H1 (cell line): Measurements from ENCODE around the gene PCIF1. TPM values are rescaled to one million over a fixed set of nuclear protein-coding genes. Genes with fewer than 3 reads are reported as not detected.

Source experiments
- CTCF ChIA-PET: fragments of 300-600 bp; sonication (Branson Sonifier 250); formaldehyde crosslinking; loops from one replicate; lab custom pipeline; 2021; ENCODE audit not compliant: partially characterized antibody; lab: Charles Lee
- POLR2A ChIA-PET: fragments of 300-600 bp; sonication (Branson Sonifier 250); formaldehyde crosslinking; loops from one replicate; lab custom pipeline; 2021; ENCODE audit warnings: inconsistent platforms; ENCODE audit not compliant: partially characterized antibody; lab: Charles Lee
- DNase-seq, 2 experiments: peaks; one replicate each; pipeline versions ENCODE4 v3.0.0 to v3.0.0-alpha.2; 2010 to 2022; ENCODE audit warnings: low spot score in 2 of 2, low read depth in 1 of 2, mixed read lengths in 1 of 2
- FAIRE-seq: peaks from 2 replicates; lab custom pipeline; 2011; peaks lifted over from hg19 to GRCh38; lab: Jason Lieb, UNC
- H2AFZ ChIP-seq: 2 replicates; pipeline ENCODE4 v1.8.1; 2012; ENCODE audit warnings: low read length, inconsistent platforms
- H2AK5ac ChIP-seq: 2 replicates; pipeline ENCODE4 v1.6.1; 2013; ENCODE audit warnings: low read depth, low read length
- H2BK120ac ChIP-seq: replicated peaks from 2 replicates; pipeline ENCODE3; 2013; ENCODE audit warnings: low read depth, low read length, inconsistent platforms
- H2BK12ac ChIP-seq: 2 replicates; pipeline ENCODE4 v1.6.1; 2013; ENCODE audit warnings: low read depth, low read length
- H2BK15ac ChIP-seq: 2 replicates; pipeline ENCODE4 v1.6.1; 2013; ENCODE audit warnings: low read length
- H2BK20ac ChIP-seq: 2 replicates; pipeline ENCODE4 v1.6.1; 2013; ENCODE audit warnings: low read length
- H2BK5ac ChIP-seq: 2 replicates; pipeline ENCODE4 v1.6.1; 2013; ENCODE audit warnings: low read depth, low read length
- H3K14ac ChIP-seq: 2 replicates; pipeline ENCODE4 v1.6.1; 2013; ENCODE audit warnings: inconsistent platforms; ENCODE audit not compliant: insufficient read length
- H3K18ac ChIP-seq: 2 replicates; pipeline ENCODE4 v1.6.1; 2013; ENCODE audit warnings: low read length; ENCODE audit errors: extremely low read depth
- H3K23ac ChIP-seq: 2 replicates; pipeline ENCODE4 v1.6.1; 2013; ENCODE audit warnings: inconsistent platforms; ENCODE audit not compliant: insufficient read length
- H3K23me2 ChIP-seq: 2 replicates; pipeline ENCODE4 v1.6.1; 2013; ENCODE audit warnings: low read depth, low read length
- H3K27ac ChIP-seq: 2 replicates; pipeline ENCODE4 v1.6.1; 2011; ENCODE audit warnings: low read depth, low read length, inconsistent platforms
- H3K27me3 ChIP-seq, 4 experiments: replicated peaks in 1 of 4; 1 replicate in 1 of 4; 2 replicates in 3 of 4; pipeline versions ENCODE4 v1.6.1 to v1.8.1; 2011 to 2013; ENCODE audit warnings: low read length in 3 of 4, mild to moderate bottlenecking in 3 of 4, inconsistent platforms in 2 of 4, mixed read lengths in 2 of 4, moderate library complexity in 1 of 4; ENCODE audit not compliant: control insufficient read depth in 3 of 4, insufficient read depth in 3 of 4; ENCODE audit errors: extremely low read depth in 1 of 4
- H3K36me3 ChIP-seq, 4 experiments: 2 replicates each; pipeline versions ENCODE4 v1.6.1 to v1.8.1; 2011 to 2013; ENCODE audit warnings: mild to moderate bottlenecking in 4 of 4, low read length in 3 of 4, moderate library complexity in 2 of 4, control low read depth in 1 of 4, inconsistent platforms in 1 of 4; ENCODE audit not compliant: insufficient read depth in 4 of 4, control insufficient read depth in 2 of 4
- H3K4ac ChIP-seq: replicated peaks from 2 replicates; pipeline ENCODE3; 2013; ENCODE audit warnings: low read length, low read depth, mixed read lengths, inconsistent platforms; ENCODE audit not compliant: insufficient read length
- H3K4me1 ChIP-seq, 4 experiments: replicated peaks in 1 of 4; 1 replicate in 1 of 4; 2 replicates in 3 of 4; pipeline versions ENCODE4 v1.6.1 to v1.8.1; 2011 to 2013; ENCODE audit warnings: low read length in 3 of 4, inconsistent platforms in 2 of 4, mixed read lengths in 1 of 4; ENCODE audit not compliant: insufficient read depth in 4 of 4, control insufficient read depth in 3 of 4
- H3K4me2 ChIP-seq, 2 experiments: 2 replicates each; pipeline versions ENCODE4 v1.6.1 to v1.8.1; 2011 to 2013; ENCODE audit warnings: low read depth in 2 of 2, low read length in 2 of 2, control low read depth in 1 of 2, inconsistent platforms in 1 of 2, mild to moderate bottlenecking in 1 of 2; ENCODE audit not compliant: insufficient read depth in 1 of 2
- H3K4me3 ChIP-seq, 4 experiments: fragments of 200-600, 300-600 bp in 1 of 4; sonication (generic), shearing (Covaris generic), sonication (Bioruptor Twin) in 1 of 4; 2 replicates each; pipeline versions ENCODE4 v1.5.1 to v1.8.1; 2011 to 2016; ENCODE audit warnings: low read length in 4 of 4, low read depth in 3 of 4, control low read depth in 2 of 4, inconsistent platforms in 2 of 4, mild to moderate bottlenecking in 2 of 4, mixed read lengths in 1 of 4, moderate library complexity in 1 of 4; ENCODE audit not compliant: insufficient read depth in 2 of 4; ENCODE audit errors: extremely low read depth in 1 of 4
- H3K56ac ChIP-seq: replicated peaks from 2 replicates; pipeline ENCODE3; 2013; ENCODE audit warnings: low read depth, mild to moderate bottlenecking, mixed read lengths, low read length, inconsistent platforms; ENCODE audit not compliant: insufficient read length
- H3K79me1 ChIP-seq: 2 replicates; pipeline ENCODE4 v1.6.1; 2013; ENCODE audit warnings: low read depth, low read length, control low read depth
- H3K79me2 ChIP-seq, 2 experiments: 2 replicates each; pipeline versions ENCODE4 v1.6.1 to v1.8.1; 2012 to 2013; ENCODE audit warnings: low read length in 2 of 2, mild to moderate bottlenecking in 2 of 2, inconsistent platforms in 1 of 2; ENCODE audit not compliant: insufficient read depth in 2 of 2, control insufficient read depth in 1 of 2
- H3K9ac ChIP-seq, 4 experiments: replicated peaks in 1 of 4; 1 replicate in 1 of 4; 2 replicates in 3 of 4; pipeline versions ENCODE4 v1.6.1 to v1.8.1; 2011 to 2013; ENCODE audit warnings: low read depth in 3 of 4, low read length in 3 of 4, control low read depth in 2 of 4, mild to moderate bottlenecking in 2 of 4, moderate library complexity in 2 of 4, inconsistent platforms in 1 of 4; ENCODE audit errors: extremely low read depth in 1 of 4
- H3K9me3 ChIP-seq, 2 experiments: 2 replicates each; pipeline versions ENCODE4 v1.6.1 to v1.8.1; 2012 to 2013; ENCODE audit warnings: mild to moderate bottlenecking in 2 of 2, moderate library complexity in 2 of 2, control low read depth in 1 of 2, inconsistent platforms in 1 of 2, low read depth in 1 of 2, low read length in 1 of 2, mixed read lengths in 1 of 2; ENCODE audit not compliant: insufficient read depth in 2 of 2
- H4K20me1 ChIP-seq, 2 experiments: replicated peaks in 1 of 2; 2 replicates each; pipeline versions ENCODE3 to v1.8.1; 2011 to 2013; ENCODE audit warnings: inconsistent platforms in 2 of 2, low read length in 2 of 2, mild to moderate bottlenecking in 1 of 2; ENCODE audit not compliant: insufficient read depth in 2 of 2, control insufficient read depth in 1 of 2
- H4K5ac ChIP-seq: 2 replicates; pipeline ENCODE4 v1.6.1; 2013; ENCODE audit warnings: low read length, low read depth, mixed read lengths, inconsistent platforms; ENCODE audit not compliant: insufficient read length
- H4K8ac ChIP-seq: 2 replicates; pipeline ENCODE4 v1.8.0; 2013; ENCODE audit warnings: mild to moderate bottlenecking, moderate library complexity, low read length, inconsistent platforms; ENCODE audit not compliant: insufficient read depth; ENCODE audit errors: extremely low read depth
- H4K91ac ChIP-seq: replicated peaks from 2 replicates; pipeline ENCODE3; 2013; ENCODE audit warnings: low read length, mixed read lengths, inconsistent platforms; ENCODE audit not compliant: insufficient read length
- GTF2F1 ChIP-seq: IDR thresholded peaks from 2 replicates; pipeline ENCODE4 v1.6.1; 2012; ENCODE audit warnings: low read depth, low read length, improper control_type of control experiment, borderline replicate concordance
- POLR2AphosphoS5 ChIP-seq: IDR thresholded peaks from 2 replicates; pipeline ENCODE4 v1.6.1; 2011; ENCODE audit warnings: low read depth, low read length
- RNF2 ChIP-seq: fragments of 200-900, 300-1000 bp; sonication (generic); IDR thresholded peaks from 2 replicates; pipeline ENCODE4 v1.7.1; 2016; ENCODE audit warnings: borderline replicate concordance, low read depth, mild to moderate bottlenecking, antibody characterized with exemption, low read length; ENCODE audit not compliant: poor library complexity, severe bottlenecking; ENCODE audit errors: missing control alignments
- SIN3A ChIP-seq, 2 experiments: IDR thresholded peaks in 1 of 2; conservative IDR thresholded peaks in 1 of 2; 2 replicates each; pipeline ENCODE4 v1.6.1; 2011 to 2012; ENCODE audit warnings: low read length in 2 of 2, improper control_type of control experiment in 1 of 2, low read depth in 1 of 2, mild to moderate bottlenecking in 1 of 2
- WGBS, 2 experiments: shearing (Covaris generic) in 1 of 2; methylation state at CpG; one replicate each; pipeline versions ENCODE4 v1.1.6 to v1.1.7; 2013 to 2015; ENCODE audit warnings: low lambda C conversion rate in 2 of 2, mixed read lengths in 2 of 2, inconsistent platforms in 1 of 2, low coverage in 1 of 2, missing lambda C conversion rate in 1 of 2; ENCODE audit not compliant: insufficient replicate concordance in 2 of 2, insufficient coverage in 1 of 2, insufficient read length in 1 of 2; ENCODE audit errors: extremely low coverage in 1 of 2, missing lambda C conversion rate in 1 of 2; 5-methylcytosine and 5-hydroxymethylcytosine counted together
- polyA plus RNA-seq, 7 experiments: library from polyadenylated mRNA; depleted of rRNA in 3 of 7; stranded (reverse) in 5 of 7; unstranded in 2 of 7; fragments of >200 nt in 5 of 7; fragments of 200-250 nt in 2 of 7; gene quantifications; 1 replicate in 5 of 7; 2 replicates in 1 of 7; 4 replicates in 1 of 7; pipeline versions ENCODE4 v1.2.1 to v1.2.3, GENCODE V29; 2011 to 2013; ENCODE audit warnings: missing spikeins in 2 of 7, mixed read lengths in 2 of 7
- total RNA-seq: library from RNA; stranded (reverse); fragmentation: NEBNext Ultra II Directional; extraction: Animal tissue kit (Norgen Biotek cat#: 25700); gene quantifications from 2 replicates; pipeline ENCODE4 v1.2.1, GENCODE V29; 2021
- TF ChIP-seq, protein P1 (sequence below): IDR thresholded peaks from 2 replicates; pipeline ENCODE4 v1.6.1; 2011; ENCODE audit warnings: low read length, improper control_type of control experiment

Gene PCIF1
- total and polyA plus RNA-seq, 2 of the 8 experiments (the other 6 are each of a cell fraction or from before 2014, with no cell fraction given): 30.3 to 30.6 TPM

DNA sequence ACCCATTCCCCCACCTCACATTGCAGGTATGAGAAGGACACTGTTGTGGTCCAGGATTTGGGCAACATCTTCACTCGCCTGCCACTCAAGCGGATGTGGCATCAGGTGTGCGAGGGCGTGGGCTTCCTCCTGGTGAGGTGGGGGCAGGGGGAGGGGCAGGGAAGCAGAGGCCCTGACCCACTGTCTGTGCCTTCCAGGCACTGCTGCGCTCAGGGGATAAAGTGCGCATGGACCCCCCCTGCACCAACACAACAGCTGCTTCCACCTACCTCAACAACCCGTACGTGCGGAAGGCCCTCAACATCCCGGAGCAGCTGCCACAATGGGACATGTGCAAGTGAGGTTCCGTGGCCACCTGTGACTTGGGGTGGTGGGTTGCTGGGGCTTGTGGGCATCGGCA, 39.7 kb upstream of the PCIF1 start:
- H4K5ac ChIP-seq: no peak overlapping the region
- ChIA-PET CTCF (interaction anchor here (4.1 to 5.6 kb wide), 2 partner anchors 7 to 67 kb away, joined by 15 to 24 read pairs; no protein-coding TSS in a partner anchor), POLR2A (interaction anchor here (0.7 to 11.2 kb wide), 10 partner anchors 9 to 67 kb away, joined by 3 to 172 read pairs (median 4); partner anchors contain the start of genes ACOT8, PLTP and ZSWIM1)
- no peak overlapping the region for H2AFZ ChIP-seq
- no peak overlapping the region for H2BK20ac ChIP-seq
- no peaks in the 10 kb centered on the region for H3K9me3 ChIP-seq
- no peak overlapping the region for H3K27ac ChIP-seq
- H2AK5ac ChIP-seq: no peak overlapping the region
- H4K8ac ChIP-seq: no peak overlapping the region; the same call in 1 of the 2 replicates
- peaks cover 15% of the 10 kb centered on the region; the same call in 1 of the 2 replicates for H3K23me2 ChIP-seq
- H3K4ac ChIP-seq: no peak overlapping the region
- 88% methylated on average over 11 of the region's 12 CpGs; no CpG with 5 or more reads in 1 of the 2 experiments for WGBS, 2 experiments
- DNase-seq (no peak), FAIRE-seq (no peak)
- no peak overlapping the region for H3K56ac ChIP-seq
- no peak overlapping the region for H3K14ac ChIP-seq
- H2BK12ac ChIP-seq: no peak overlapping the region
- no peak overlapping the region for H3K9ac ChIP-seq
- no peak overlapping the region for H3K18ac ChIP-seq
- H3K36me3 ChIP-seq: peaks cover 9 to 29% (median 24%) of the 10 kb centered on the region in 4 experiments
- H4K91ac ChIP-seq: no peak overlapping the region
- no peak overlapping the region for H2BK120ac ChIP-seq
- peaks cover 0 to 13% of the 10 kb centered on the region in 2 experiments for H4K20me1 ChIP-seq
- no peak overlapping the region for H2BK5ac ChIP-seq
- H3K27me3 ChIP-seq: no peaks in the 10 kb centered on the region
- no peaks in the 10 kb centered on the region; the same call in 1 of the 2 replicates for H3K79me1 ChIP-seq
- H3K4me3 ChIP-seq: no peak overlapping the region
- no peak overlapping the region for H2BK15ac ChIP-seq
- H3K4me1 ChIP-seq: peaks cover 0 to 10% (median 6%) of the 10 kb centered on the region in 4 experiments; a peak in 6 of 7 replicates
- H3K79me2 ChIP-seq: no peaks in the 10 kb centered on the region
- no peak overlapping the region for H3K23ac ChIP-seq
- no peak overlapping the region for H3K4me2 ChIP-seq
- peak; percentile 64; the same call in 1 of the 2 replicates for TF ChIP-seq POLR2AphosphoS5
- TF ChIP-seq GTF2F1: no peak
- TF ChIP-seq, protein P1, sequence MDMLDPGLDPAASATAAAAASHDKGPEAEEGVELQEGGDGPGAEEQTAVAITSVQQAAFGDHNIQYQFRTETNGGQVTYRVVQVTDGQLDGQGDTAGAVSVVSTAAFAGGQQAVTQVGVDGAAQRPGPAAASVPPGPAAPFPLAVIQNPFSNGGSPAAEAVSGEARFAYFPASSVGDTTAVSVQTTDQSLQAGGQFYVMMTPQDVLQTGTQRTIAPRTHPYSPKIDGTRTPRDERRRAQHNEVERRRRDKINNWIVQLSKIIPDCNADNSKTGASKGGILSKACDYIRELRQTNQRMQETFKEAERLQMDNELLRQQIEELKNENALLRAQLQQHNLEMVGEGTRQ: no peak
- no peak for TF ChIP-seq SIN3A (conservative IDR thresholded peaks at IDR 0.05 in 1 of 2, IDR thresholded peaks at IDR 0.05 in 1 of 2; ENCODE audit: low read depth in 1 of 2, low read length in 2 of 2)
- TF ChIP-seq RNF2: no peak
